Measurements from ENCODE around the gene MARCHF4. TPM values are rescaled to one million over a fixed set of nuclear protein-coding genes. Genes with fewer than 3 reads are reported as not detected.

Gene MARCHF4
- total and polyA plus RNA-seq, 2 donors (not counting 3 experiments of a cell fraction or from before 2014, with no cell fraction given), result 11.7 to 21.5 TPM

- Histone ChIP-seq H3K36me3 (ENCODE audit: control insufficient read depth in 2 of 2, extremely low read depth in 1 of 2, insufficient read depth in 2 of 2, low read length in 2 of 2) (no peaks in the 10 kb centered on the region), H3K9me3 (replicated peaks; ENCODE audit: control insufficient read depth, insufficient read depth, low read length) (no peaks in the 10 kb centered on the region), H2AFZ (ENCODE audit: low read depth, low read length) (no peak overlapping the region), H4K20me1 (replicated peaks; ENCODE audit: control insufficient read depth, extremely low read depth, insufficient read depth, low read length) (no peaks in the 10 kb centered on the region), H3K79me2 (ENCODE audit: control insufficient read depth, insufficient read depth, low read length) (no peaks in the 10 kb centered on the region), H3K4me1 (ENCODE audit: control insufficient read depth, extremely low read depth, insufficient read depth, low read length) (peaks cover 6% of the 10 kb centered on the region), H3K4me3 (replicated peaks in 1 of 3; ENCODE audit: insufficient read depth in 1 of 3, low read depth in 1 of 3, low read length in 3 of 3) (no peak overlapping the region), H3K9ac (replicated peaks; ENCODE audit: extremely low read depth, insufficient read depth, low read length) (no peak overlapping the region), H3K4me2 (ENCODE audit: insufficient read depth, low read length) (no peak overlapping the region), H3K9me1 (replicated peaks; ENCODE audit: control insufficient read depth, extremely low read depth, insufficient read depth, low read length) (no peaks in the 10 kb centered on the region), H3K27me3 (ENCODE audit: control insufficient read depth in 2 of 2, insufficient read depth in 2 of 2, low read length in 2 of 2) (peaks cover 0 to 3% of the 10 kb centered on the region in 2 experiments), H3K27ac (ENCODE audit: insufficient read depth, low read depth, low read length) (no peak overlapping the region)
- FAIRE-seq (no peak), DNase-seq (ENCODE audit: low read depth, low spot score) (no peak)
- BruUV-seq (replicated peaks), result no TSS peak
- no peak for TF ChIP-seq GATA2 (IDR thresholded peaks at IDR 0.05; ENCODE audit: insufficient read depth, insufficient read length, low read depth, low read length)
- TF ChIP-seq JUN (IDR thresholded peaks at IDR 0.05; ENCODE audit: borderline replicate concordance, insufficient read depth, insufficient read length, low read depth), result no peak
- no peak for TF ChIP-seq CTCF (IDR thresholded peaks at IDR 0.05; ENCODE audit: extremely low read depth in 1 of 2, insufficient read depth in 1 of 2, low read depth in 1 of 2, low read length in 2 of 2)
- TF ChIP-seq MYC (IDR thresholded peaks at IDR 0.05; ENCODE audit: low read depth, low read length), result no peak
- no peak for TF ChIP-seq EZH2 (IDR thresholded peaks at IDR 0.05; ENCODE audit: borderline replicate concordance, low read depth, low read length, severe bottlenecking)
- no peak for TF ChIP-seq MAX (IDR thresholded peaks at IDR 0.05; ENCODE audit: insufficient read depth, insufficient read length)
- no peak for TF ChIP-seq POLR2A (IDR thresholded peaks at IDR 0.05; ENCODE audit: low read depth, low read length)
- no peak for TF ChIP-seq POLR2AphosphoS5 (IDR thresholded peaks at IDR 0.05; ENCODE audit: insufficient read depth, low read depth, low read length)
- TF ChIP-seq FOS (IDR thresholded peaks at IDR 0.05; ENCODE audit: borderline replicate concordance, insufficient read depth, low read length), result no peak
- ChIA-PET CTCF (interaction anchor here (1.8 kb wide), 1 partner anchor 9 kb away, joined by 4 read pairs; no protein-coding TSS in a partner anchor), POLR2A (no interaction called here)
- intact Hi-C loops (cut with micrococcal nuclease) (no loop called here), dilution Hi-C loops (cut with MboI; ENCODE audit: extremely low pct_ligation_motif_present, low sequenced_read_pairs) (no loop called here)
Observed at GRCh38 chr2:216387262-216387661, 15.0 kb upstream of the MARCHF4 start.

Data from endothelial cell of umbilical vein (primary cell).